CD4-positive, alpha-beta T cell treated with Interleukin-10 for 1 hour (primary cell): Measurements from ENCODE around the gene PCDHB7.
A peak's percentile ranks its signal among the peaks of the same experiment; 100 is the strongest.
"Not testable (repeated sequence)": the region's sequence is repeated elsewhere in the genome, so short reads cannot be mapped to it uniquely, and the experiment has no call there.

Experiments
- DNase-seq: peaks from one replicate; pipeline ENCODE4 v3.0.0-alpha.2; 2020

Gene PCDHB7

DNA sequence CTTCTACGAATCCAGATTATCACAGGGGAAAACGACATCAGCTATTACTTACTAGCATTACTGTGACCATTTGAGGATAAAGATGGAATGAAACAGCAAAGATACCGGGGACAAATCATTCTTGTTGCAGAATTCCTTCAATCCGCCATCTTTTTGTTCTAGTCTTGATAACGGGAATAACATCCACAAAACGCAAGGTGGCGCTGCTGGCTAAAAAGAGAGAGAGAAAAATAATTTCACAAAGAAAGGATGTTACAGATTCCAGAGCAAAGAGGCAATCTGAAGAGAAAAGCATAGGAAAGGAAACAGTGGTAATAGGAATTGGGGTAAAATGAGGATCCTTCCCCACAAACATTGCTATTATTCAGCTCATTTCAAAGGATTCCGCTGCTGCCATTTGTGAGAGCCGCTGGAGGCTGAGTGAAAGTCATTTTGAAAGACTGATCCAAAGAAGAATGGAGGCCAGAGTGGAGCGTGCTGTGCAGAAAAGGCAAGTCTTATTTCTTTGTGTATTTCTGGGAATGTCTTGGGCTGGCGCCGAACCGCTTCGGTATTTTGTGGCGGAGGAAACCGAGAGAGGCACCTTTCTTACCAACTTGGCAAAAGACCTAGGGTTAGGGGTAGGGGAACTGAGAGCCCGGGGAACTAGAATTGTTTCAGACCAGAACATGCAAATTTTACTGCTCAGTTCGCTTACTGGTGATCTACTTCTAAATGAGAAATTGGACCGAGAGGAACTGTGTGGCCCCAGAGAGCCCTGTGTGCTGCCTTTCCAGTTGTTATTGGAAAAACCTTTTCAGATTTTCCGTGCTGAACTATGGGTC is at the start of gene PCDHB7:
Gene PCDHB7 (plus strand): TSS at position 264 of the 824 bp plus-strand sequence. CDS start 192 bp downstream, at position 456.
- DNase-seq, result peak; percentile 18

DNA sequence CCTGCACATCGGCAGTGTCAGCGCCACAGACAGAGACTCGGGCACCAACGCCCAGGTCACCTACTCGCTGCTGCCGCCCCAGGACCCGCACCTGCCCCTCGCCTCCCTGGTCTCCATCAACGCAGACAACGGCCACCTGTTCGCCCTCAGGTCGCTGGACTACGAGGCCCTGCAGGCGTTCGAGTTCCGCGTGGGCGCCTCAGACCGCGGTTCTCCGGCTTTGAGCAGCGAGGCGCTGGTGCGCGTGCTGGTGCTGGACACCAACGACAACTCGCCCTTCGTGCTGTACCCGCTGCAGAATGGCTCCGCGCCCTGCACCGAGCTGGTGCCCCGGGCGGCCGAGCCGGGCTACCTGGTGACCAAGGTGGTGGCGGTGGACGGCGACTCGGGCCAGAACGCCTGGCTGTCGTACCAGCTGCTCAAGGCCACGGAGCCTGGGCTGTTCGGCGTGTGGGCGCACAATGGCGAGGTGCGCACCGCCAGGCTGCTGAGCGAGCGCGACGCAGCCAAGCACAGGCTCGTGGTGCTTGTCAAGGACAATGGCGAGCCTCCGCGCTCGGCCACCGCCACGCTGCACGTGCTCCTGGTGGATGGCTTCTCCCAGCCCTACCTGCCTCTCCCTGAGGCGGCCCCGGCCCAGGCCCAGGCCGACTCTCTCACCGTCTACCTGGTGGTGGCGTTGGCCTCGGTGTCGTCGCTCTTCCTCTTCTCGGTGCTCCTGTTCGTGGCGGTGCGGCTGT is 48.9 kb upstream of the PCDHB7 start:
- not testable (repeated sequence) for DNase-seq

DNA sequence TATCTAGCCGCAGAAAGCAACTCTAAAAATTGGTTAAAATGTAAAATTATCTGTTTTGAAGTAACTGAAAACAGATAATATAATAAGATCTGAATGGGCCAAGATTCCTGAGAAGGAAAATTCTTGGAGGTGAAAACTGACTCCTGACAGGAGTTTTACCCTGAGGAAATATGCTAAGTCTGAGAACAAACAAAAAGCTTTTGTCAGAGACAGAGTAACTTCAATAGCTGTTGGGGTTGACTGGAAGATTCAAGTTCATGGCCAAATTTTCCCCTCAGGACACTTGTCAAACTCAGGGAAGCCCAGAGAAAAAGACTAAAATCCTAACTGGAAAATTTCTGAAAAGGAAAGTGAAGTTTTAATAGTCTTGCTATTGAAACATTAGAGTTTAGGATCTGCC is 45.1 kb upstream of the PCDHB7 start:
- no peak for DNase-seq

DNA sequence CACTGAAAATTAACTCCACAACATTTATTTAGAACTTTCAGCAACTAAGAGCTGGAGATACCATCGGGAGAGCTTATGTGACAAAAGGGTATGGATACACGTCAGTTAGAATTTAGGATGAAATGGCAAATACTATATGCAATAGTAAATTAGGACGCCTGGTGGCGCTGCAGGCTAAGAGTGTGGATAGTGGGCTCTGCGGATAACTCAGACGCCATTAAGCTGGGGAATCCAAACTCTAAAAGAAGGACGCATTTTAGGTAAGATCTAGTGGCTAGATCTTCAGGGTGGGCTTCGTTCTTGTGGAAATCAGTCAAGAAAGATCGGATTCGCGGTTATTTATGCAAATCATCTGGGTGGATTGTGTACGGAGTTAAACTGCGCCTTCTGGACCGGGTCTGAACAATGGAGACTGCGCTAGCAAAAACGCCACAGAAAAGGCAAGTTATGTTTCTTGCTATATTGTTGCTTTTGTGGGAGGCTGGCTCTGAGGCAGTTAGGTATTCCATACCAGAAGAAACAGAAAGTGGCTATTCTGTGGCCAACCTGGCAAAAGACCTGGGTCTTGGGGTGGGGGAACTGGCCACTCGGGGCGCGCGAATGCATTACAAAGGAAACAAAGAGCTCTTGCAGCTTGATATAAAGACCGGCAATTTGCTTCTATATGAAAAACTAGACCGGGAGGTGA is 37.3 kb upstream of the PCDHB7 start, which contains the start of gene PCDHB5:
Gene PCDHB5 (plus strand): TSS at position 177 of the 688 bp plus-strand sequence. CDS start 229 bp downstream, at position 406.
- DNase-seq, result no peak

DNA sequence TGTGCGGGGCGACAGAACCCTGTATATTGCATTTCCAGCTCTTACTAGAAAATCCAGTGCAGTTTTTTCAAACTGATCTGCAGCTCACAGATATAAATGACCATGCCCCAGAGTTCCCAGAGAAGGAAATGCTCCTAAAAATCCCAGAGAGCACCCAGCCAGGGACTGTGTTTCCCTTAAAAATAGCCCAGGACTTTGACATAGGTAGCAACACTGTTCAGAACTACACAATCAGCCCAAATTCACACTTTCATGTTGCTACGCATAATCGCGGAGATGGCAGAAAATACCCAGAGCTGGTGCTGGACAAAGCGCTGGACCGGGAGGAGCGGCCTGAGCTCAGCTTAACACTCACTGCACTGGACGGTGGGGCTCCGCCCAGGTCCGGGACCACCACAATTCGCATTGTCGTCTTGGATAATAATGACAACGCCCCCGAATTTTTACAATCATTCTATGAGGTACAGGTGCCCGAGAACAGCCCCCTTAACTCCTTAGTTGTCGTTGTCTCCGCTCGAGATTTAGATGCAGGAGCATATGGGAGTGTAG is 36.7 kb upstream of the PCDHB7 start:
- DNase-seq, result no peak

DNA sequence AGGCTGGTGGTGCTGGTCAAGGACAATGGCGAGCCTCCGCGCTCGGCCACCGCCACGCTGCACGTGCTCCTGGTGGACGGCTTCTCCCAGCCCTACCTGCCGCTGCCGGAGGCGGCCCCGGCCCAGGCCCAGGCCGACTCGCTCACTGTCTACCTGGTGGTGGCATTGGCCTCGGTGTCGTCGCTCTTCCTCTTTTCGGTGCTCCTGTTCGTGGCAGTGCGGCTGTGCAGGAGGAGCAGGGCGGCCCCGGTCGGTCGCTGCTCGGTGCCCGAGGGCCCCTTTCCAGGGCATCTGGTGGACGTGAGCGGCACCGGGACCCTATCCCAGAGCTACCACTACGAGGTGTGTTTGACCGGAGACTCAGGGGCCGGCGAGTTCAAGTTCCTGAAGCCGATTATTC is 35.1 kb upstream of the PCDHB7 start:
- DNase-seq, result not testable (repeated sequence)

DNA sequence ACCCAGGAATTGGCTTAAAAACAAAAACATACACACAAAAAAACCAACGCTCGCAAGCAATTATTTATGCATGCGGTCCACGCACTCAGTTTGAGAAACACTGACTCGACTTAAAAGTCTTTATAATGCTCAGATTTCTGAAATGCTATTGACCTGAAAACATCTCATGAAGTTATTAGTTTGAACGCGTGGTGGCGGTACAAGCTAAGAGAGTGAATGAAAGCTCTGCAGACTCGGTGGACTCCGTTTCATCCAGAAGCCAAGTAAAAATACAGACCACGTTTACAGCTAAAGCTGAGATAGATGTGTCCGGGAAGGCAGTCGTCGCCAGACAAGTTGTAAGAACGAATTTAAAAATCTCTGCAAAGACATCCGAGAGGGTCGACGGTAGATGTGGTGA is 22.6 kb upstream of the PCDHB7 start, which contains the start of gene PCDHB6:
Gene PCDHB6 (plus strand): TSS at position 246 of the 400 bp plus-strand sequence. CDS start 201 bp downstream, outside the sequence.
- no peak for DNase-seq

DNA sequence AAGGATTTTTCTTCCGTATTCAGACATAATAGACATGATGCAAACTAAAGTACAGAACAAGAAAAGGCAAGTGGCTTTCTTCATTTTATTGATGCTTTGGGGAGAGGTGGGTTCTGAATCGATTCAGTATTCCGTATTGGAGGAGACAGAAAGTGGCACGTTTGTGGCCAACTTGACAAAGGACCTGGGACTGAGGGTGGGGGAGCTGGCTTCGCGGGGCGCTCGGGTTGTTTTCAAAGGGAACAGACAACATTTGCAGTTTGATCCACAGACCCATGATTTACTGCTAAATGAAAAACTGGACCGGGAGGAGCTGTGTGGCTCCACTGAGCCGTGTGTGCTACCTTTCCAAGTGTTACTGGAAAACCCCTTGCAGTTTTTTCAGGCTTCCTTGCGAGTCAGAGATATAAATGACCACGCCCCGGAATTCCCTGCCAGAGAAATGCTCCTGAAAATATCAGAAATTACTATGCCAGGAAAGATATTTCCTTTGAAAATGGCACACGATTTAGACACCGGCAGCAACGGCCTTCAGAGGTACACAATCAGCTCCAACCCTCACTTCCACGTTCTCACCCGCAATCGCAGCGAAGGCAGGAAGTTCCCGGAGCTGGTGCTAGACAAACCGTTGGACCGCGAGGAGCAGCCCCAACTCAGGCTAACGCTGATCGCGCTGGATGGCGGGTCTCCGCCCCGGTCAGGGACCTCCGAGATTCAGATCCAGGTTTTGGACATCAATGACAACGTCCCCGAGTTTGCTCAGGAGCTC is 22.0 kb upstream of the PCDHB7 start:
- DNase-seq, result no peak

DNA sequence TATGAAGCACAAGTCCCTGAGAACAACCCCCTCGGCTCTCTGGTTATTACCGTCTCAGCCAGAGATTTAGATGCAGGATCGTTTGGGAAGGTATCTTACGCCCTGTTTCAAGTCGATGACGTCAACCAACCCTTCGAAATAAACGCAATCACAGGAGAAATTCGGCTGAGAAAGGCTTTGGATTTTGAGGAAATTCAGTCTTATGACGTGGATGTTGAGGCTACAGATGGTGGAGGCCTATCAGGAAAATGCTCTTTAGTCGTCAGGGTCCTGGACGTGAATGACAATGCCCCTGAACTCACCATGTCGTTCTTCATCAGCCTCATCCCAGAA is 21.5 kb upstream of the PCDHB7 start:
- DNase-seq, result no peak

DNA sequence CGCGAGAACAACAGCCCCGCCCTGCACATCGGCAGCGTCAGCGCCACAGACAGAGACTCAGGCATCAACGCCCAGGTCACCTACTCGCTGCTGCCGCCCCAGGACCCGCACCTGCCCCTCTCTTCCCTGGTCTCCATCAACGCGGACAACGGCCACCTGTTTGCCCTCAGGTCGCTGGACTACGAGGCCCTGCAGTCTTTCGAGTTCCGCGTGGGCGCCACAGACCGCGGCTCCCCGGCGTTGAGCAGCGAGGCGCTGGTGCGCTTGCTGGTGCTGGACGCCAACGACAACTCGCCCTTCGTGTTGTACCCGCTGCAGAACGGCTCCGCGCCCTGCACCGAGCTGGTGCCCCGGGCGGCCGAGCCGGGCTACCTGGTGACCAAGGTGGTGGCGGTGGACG is 20.8 kb upstream of the PCDHB7 start:
- not testable (repeated sequence) for DNase-seq

DNA sequence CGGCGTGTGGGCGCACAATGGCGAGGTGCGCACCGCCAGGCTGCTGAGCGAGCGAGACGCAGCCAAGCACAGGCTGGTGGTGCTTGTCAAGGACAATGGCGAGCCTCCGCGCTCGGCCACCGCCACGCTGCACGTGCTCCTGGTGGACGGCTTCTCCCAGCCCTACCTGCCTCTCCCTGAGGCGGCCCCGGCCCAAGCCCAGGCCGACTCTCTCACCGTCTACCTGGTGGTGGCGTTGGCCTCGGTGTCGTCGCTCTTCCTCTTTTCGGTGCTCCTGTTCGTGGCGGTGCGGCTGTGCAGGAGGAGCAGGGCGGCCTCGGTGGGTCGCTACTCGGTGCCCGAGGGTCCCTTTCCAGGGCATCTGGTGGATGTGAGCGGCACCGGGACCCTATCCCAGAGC is 20.3 kb upstream of the PCDHB7 start:
- DNase-seq, result not testable (repeated sequence)

DNA sequence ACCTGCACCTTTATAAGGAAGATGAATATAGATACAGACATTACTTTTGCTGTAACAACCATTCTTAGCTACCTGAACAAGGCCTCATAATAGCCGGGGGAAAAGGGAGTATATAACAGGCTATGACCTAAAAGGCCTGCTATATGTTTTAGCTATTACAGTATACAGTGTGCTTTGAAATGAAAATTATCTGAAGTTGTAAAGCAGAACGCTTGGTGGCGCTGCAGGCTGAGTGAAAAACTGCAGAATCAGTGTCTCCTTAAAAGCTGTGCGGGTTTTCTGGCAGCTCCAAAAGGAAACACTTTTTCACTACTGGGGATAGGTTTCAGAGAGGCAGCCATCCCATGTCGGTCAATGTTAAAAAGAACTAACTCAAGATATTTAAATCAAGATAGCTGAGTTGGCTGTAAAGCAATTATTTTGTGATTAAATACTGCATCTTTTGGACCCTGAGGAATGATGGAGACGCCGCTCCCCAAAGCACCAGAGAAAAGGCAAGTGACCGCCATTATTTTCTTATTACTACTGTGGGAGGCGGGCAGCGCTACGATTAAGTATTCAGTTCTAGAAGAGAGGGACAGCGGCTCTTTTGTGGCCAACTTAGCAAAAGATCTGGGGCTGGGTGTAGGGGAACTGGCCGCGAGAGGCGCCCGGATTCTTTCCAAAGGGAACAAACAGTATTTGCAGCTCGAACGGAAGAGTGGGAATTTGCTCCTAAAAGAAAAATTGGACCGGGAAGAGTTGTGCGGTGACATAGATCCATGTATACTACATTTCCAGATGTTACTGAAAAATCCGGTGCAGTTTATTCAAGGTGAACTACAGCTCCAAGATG is 16.7 kb upstream of the PCDHB7 start:
- no peak for DNase-seq

DNA sequence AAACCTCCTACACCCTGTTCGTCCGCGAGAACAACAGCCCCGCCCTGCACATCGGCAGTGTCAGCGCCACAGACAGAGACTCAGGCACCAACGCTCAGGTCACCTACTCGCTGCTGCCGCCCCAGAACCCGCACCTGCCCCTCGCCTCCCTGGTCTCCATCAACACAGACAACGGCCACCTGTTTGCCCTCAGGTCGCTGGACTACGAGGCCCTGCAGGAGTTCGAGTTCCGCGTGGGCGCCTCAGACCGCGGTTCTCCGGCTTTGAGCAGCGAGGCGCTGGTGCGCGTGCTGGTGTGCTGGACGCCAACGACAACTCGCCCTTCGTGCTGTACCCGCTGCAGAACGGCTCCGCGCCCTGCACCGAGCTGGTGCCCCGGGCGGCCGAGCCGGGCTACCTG is 15.1 kb upstream of the PCDHB7 start:
- not testable (repeated sequence) for DNase-seq

DNA sequence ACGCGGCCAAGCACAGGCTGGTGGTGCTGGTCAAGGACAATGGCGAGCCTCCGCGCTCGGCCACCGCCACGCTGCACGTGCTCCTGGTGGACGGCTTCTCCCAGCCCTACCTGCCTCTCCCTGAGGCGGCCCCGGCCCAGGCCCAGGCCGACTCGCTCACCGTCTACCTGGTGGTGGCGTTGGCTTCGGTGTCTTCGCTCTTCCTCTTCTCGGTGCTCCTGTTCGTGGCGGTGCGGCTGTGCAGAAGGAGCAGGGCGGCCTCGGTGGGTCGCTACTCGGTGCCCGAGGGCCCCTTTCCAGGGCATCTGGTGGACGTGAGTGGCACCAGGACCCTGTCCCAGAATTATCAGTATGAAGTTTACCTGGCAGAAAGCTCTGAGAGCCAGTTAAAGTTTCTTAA is 14.5 kb upstream of the PCDHB7 start:
- DNase-seq, result not testable (repeated sequence)

DNA sequence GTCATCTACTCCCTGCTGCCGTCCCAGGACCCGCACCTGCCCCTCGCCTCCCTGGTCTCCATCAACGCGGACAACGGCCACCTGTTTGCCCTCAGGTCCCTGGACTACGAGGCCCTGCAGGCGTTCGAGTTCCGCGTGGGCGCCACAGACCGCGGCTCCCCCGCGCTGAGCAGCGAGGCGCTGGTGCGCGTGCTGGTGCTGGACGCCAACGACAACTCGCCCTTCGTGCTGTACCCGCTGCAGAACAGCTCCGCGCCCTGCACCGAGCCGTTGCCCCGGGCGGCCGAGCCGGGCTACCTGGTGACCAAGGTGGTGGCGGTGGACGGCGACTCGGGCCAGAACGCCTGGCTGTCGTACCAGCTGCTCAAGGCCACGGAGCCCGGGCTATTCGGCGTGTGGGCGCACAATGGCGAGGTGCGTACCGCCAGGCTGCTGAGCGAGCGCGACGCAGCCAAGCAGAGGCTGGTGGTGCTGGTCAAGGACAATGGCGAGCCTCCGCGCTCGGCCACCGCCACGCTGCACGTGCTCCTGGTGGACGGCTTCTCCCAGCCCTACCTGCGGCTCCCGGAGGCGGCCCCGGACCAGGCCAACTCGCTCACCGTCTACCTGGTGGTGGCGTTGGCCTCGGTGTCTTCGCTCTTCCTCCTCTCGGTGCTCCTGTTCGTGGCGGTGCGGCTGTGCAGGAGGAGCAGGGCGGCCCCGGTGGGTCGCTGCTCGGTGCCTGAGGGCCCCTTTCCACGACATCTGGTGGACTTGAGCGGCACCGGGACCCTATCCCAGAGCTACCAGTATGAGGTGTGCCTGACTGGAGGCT is 2.1 kb downstream of the PCDHB7 start:
- not testable (repeated sequence) for DNase-seq

DNA sequence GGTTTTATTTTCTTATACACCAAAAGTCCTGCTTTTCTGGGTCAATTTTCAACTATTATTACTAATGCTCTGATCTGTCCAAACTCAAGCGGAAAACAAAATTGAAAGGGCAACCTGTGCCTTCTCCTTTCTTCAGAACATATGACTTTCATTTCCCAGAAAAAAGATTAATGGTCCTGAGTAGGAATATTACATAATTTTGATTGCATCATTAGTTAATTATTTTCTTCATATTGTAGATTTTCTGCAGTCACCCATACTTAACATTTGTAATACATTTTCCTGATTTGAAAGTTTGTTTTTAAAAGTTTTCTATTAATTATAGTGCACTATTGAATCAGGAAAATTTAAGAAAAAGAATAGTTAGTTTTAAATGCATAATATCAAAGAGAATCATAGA is 3.5 kb downstream of the PCDHB7 start:
- DNase-seq, result no peak

DNA sequence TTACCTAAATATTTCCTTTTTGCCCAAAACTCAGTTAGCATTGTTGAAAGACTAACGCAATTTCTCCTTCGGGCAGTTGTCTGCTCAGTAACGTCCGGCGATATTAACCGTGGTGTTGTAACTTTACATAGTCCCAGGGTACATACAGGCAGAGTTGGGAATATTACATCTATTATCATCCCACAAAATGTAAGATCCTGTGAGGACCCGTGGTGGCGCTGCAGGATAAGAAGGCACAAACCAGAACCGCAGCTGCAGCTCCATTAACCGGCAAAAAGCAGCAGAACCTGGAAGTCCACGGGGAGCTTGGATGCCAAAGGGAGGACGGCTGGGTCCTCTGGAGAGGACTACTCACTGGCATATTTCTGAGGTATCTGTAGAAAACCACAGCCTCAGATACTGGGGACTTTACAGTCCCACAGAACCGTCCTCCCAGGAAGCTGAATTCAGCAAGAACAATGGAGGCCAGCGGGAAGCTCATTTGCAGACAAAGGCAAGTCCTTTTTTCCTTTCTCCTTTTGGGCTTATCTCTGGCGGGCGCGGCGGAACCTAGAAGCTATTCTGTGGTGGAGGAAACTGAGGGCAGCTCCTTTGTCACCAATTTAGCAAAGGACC is 5.2 kb downstream of the PCDHB7 start, which contains the start of gene PCDHB8:
Gene PCDHB8 (plus strand): TSS at position 214 of the 615 bp plus-strand sequence. CDS start 245 bp downstream, at position 459.
- not testable (repeated sequence) for DNase-seq

DNA sequence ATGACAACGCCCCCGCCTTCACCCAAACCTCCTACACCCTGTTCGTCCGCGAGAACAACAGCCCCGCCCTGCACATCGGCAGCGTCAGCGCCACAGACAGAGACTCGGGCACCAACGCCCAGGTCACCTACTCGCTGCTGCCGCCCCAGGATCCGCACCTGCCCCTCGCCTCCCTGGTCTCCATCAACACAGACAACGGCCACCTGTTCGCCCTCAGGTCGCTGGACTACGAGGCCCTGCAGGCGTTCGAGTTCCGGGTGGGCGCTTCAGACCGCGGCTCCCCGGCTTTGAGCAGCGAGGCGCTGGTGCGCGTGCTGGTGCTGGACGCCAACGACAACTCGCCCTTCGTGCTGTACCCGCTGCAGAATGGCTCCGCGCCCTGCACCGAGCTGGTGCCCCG is 6.9 kb downstream of the PCDHB7 start:
- DNase-seq, result not testable (repeated sequence)

DNA sequence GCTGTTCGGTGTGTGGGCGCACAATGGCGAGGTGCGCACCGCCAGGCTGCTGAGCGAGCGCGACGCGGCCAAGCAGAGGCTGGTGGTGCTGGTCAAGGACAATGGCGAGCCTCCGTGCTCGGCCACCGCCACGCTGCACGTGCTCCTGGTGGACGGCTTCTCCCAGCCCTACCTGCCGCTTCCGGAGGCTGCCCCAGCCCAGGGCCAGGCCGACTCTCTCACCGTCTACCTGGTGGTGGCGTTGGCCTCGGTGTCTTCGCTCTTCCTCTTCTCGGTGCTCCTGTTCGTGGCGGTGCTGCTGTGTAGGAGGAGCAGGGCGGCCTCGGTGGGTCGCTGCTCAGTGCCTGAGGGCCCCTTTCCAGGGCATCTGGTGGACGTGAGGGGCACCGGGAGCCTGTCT is 7.4 kb downstream of the PCDHB7 start:
- DNase-seq, result not testable (repeated sequence)

DNA sequence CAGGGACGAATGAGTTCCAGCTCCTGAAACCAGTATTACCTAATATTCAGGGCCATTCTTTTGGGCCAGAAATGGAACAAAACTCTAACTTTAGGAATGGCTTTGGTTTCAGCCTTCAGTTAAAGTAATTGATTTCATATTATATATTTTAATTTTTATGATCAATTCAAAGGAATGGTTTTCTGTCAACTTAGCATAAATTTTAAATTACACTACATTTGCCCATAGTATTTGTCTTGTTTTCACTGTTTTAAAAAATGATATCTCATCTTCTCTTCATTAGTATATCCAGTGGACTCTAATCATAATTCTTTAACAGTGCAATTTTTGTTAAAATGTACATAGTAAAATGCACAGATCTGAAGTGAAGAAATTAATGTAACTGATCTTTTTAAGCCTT is 7.9 kb downstream of the PCDHB7 start:
- DNase-seq, result no peak
